Glutamatergic neuron (in vitro differentiated cells): ENCODE measurements around the gene SEC14L3. TPM values are rescaled to one million over a fixed set of nuclear protein-coding genes. Genes with fewer than 3 reads are reported as not detected.

Source experiments
- DNase-seq: peaks from one replicate; pipeline ENCODE4 v3.0.0; 2022
- H3K27ac Mint-ChIP-seq: one replicate; pipeline ENCODE4 v1.8.0; 2020; ENCODE audit warnings: mild to moderate bottlenecking, mixed read lengths, inconsistent platforms; ENCODE audit not compliant: unreplicated experiment
- H3K27me3 Mint-ChIP-seq: one replicate; pipeline ENCODE4 v1.8.0; 2020; ENCODE audit warnings: mild to moderate bottlenecking, moderate library complexity, mixed read lengths, inconsistent platforms; ENCODE audit not compliant: unreplicated experiment
- H3K36me3 Mint-ChIP-seq: one replicate; pipeline ENCODE4 v1.8.0; 2020; ENCODE audit warnings: mild to moderate bottlenecking, mixed read lengths, inconsistent platforms; ENCODE audit not compliant: unreplicated experiment
- H3K4me1 Mint-ChIP-seq: one replicate; pipeline ENCODE4 v1.8.0; 2020; ENCODE audit warnings: mild to moderate bottlenecking, low read depth, mixed read lengths, inconsistent platforms; ENCODE audit not compliant: unreplicated experiment
- H3K4me3 Mint-ChIP-seq: one replicate; pipeline ENCODE4 v1.8.0; 2020; ENCODE audit warnings: mild to moderate bottlenecking, mixed read lengths, inconsistent platforms; ENCODE audit not compliant: unreplicated experiment
- H3K9me3 Mint-ChIP-seq: one replicate; pipeline ENCODE4 v1.8.0; 2020; ENCODE audit warnings: mild to moderate bottlenecking, moderate library complexity, mixed read lengths, inconsistent platforms; ENCODE audit not compliant: unreplicated experiment
- total RNA-seq: library from RNA; stranded (reverse); fragmentation: NEBNext Ultra II Directional; extraction: Animal tissue kit (Norgen Biotek cat#: 25700); gene quantifications from one replicate; pipeline ENCODE4 v1.2.1, GENCODE V29; 2021; ENCODE audit not compliant: unreplicated experiment
- TF ChIP-seq, protein P1 (sequence below): fragments of 200-600 bp; sonication (generic); IDR thresholded peaks from one replicate; pipeline ENCODE4 v1.5.0; 2021; ENCODE audit not compliant: partially characterized antibody, unreplicated experiment

SEC14L3 gene
- total RNA-seq, 1 donor from 2014 or later, result not detected

DNA sequence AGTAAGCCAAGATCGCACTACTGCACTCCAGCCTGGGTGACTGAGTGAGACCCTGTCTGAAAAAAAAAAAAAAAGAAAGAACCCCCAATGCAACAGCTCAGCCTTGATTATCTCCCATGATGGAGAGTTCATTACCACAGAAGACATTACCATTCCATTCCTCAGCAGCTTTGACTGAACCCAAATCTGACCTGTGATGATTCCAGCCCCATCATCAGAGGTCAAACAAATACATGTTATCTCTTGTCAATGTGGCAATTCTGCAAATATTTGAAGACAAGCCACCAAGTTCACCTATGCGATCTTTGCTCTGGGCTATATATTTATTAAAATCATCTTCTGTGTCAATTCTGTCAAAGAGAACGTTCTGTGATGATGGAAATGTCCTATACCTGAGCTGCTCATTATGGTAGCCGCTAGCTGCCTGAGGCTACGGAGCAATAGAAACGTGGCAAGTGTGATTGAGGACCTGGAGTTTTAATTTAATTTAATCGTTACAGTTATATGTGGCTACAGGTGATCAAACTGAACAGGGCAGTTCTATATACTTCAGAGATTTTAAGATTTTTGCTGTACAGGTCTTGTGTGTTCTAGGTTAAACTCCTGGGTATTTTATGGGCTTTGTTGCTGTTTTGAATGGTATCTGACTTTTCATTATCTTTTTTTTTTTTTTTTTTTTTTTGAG is 25.8 kb upstream of the SEC14L3 start:
- no peak overlapping the region for H3K27ac Mint-ChIP-seq
- no peaks in the 10 kb centered on the region for H3K36me3 Mint-ChIP-seq
- TF ChIP-seq, protein P1, sequence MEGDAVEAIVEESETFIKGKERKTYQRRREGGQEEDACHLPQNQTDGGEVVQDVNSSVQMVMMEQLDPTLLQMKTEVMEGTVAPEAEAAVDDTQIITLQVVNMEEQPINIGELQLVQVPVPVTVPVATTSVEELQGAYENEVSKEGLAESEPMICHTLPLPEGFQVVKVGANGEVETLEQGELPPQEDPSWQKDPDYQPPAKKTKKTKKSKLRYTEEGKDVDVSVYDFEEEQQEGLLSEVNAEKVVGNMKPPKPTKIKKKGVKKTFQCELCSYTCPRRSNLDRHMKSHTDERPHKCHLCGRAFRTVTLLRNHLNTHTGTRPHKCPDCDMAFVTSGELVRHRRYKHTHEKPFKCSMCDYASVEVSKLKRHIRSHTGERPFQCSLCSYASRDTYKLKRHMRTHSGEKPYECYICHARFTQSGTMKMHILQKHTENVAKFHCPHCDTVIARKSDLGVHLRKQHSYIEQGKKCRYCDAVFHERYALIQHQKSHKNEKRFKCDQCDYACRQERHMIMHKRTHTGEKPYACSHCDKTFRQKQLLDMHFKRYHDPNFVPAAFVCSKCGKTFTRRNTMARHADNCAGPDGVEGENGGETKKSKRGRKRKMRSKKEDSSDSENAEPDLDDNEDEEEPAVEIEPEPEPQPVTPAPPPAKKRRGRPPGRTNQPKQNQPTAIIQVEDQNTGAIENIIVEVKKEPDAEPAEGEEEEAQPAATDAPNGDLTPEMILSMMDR, result no peak
- H3K4me1 Mint-ChIP-seq, result no peaks in the 10 kb centered on the region
- no peak for DNase-seq
- H3K27me3 Mint-ChIP-seq, result no peaks in the 10 kb centered on the region
- no peaks in the 10 kb centered on the region for H3K9me3 Mint-ChIP-seq
- no peak overlapping the region for H3K4me3 Mint-ChIP-seq

DNA sequence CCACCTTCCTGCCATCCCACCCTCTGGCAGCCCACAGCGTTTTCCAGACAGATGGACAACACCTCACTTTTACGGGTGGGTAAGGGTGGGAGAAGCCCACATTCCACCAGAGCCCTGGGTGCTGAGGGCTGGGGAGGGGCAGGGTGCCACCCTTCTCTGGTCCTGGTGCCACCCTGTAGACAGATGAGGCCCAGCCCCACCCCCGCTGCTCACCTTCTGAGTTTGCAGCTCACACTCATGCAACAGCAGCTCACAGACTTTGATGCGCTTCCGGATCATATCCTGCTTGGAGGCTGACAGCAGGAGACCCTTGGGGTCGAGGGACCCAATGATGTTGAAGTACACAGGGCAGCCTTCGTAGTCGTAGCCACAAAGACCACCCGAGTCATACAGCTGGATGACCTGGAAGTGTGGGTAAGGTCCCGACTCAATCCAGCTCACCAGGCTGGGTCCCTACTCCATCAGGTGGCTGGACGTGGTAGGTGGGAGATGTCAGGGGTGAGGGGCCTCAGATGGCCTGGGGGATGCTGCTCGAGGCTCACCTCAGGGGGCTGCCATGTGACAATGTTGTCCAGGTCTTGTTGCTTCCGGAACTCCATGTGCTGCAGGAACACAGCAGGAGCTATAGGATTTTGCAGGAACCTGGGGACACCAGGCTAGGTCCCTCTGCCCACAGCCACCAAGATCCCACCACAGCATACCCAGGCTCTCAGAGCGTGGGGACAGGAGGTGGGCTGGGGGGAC is 23.4 kb upstream of the SEC14L3 start:
- no peak for DNase-seq
- H3K27me3 Mint-ChIP-seq, result peaks cover 4% of the 10 kb centered on the region
- no peak overlapping the region for H3K27ac Mint-ChIP-seq
- H3K36me3 Mint-ChIP-seq, result no peaks in the 10 kb centered on the region
- TF ChIP-seq, protein P1, result no peak
- H3K4me1 Mint-ChIP-seq, result no peaks in the 10 kb centered on the region
- no peak overlapping the region for H3K4me3 Mint-ChIP-seq
- H3K9me3 Mint-ChIP-seq, result no peaks in the 10 kb centered on the region

- no peak for DNase-seq
- no peaks in the 10 kb centered on the region for H3K4me1 Mint-ChIP-seq
- no peaks in the 10 kb centered on the region for H3K9me3 Mint-ChIP-seq
- no peaks in the 10 kb centered on the region for H3K36me3 Mint-ChIP-seq
- no peak overlapping the region for H3K27ac Mint-ChIP-seq
- H3K4me3 Mint-ChIP-seq, result no peak overlapping the region
- TF ChIP-seq, protein P1, result no peak
- H3K27me3 Mint-ChIP-seq, result peaks cover 4% of the 10 kb centered on the region
Observed at GRCh38 chr22:30492144-30492543, 20.3 kb upstream of the SEC14L3 start.

DNA sequence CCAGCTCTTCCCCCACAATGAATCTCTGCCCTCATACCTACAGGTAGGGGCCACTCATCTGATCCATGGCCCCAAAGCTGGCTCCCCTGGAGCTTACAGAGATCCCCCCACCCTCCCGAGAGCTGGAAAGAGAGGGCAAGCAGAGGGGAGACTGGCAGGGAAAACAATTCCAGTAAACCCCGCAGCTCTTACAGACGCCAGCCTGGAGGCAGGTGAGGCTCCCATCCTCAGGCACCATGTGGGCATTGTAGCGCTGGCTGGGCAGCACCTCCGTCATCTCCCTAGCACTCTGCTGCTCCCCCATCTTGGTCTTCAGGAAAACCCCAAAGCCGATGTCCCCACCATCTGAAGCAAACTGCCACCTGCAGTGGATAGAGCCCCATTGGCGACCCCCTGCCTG is 19.6 kb upstream of the SEC14L3 start:
- Mint-ChIP-seq H3K4me1 (no peaks in the 10 kb centered on the region), H3K36me3 (no peaks in the 10 kb centered on the region), H3K27ac (no peak overlapping the region), H3K4me3 (no peak overlapping the region), H3K27me3 (peaks cover 4% of the 10 kb centered on the region), H3K9me3 (no peaks in the 10 kb centered on the region)
- DNase-seq, result no peak
- TF ChIP-seq, protein P1, result no peak

GRCh38 chr22:30490399-30490798 is 18.6 kb upstream of the SEC14L3 start:
- no peak overlapping the region for H3K27ac Mint-ChIP-seq
- TF ChIP-seq, protein P1, result no peak
- H3K27me3 Mint-ChIP-seq, result peaks cover 4% of the 10 kb centered on the region
- no peak overlapping the region for H3K4me3 Mint-ChIP-seq
- no peaks in the 10 kb centered on the region for H3K36me3 Mint-ChIP-seq
- no peaks in the 10 kb centered on the region for H3K4me1 Mint-ChIP-seq
- H3K9me3 Mint-ChIP-seq, result no peaks in the 10 kb centered on the region
- DNase-seq, result no peak
